Right lung (tissue), 5 donors: Measurements from ENCODE around the gene P2RY12. TPM values are rescaled to one million over a fixed set of nuclear protein-coding genes. Genes with fewer than 3 reads are reported as not detected.
"Not testable (repeated sequence)": the region's sequence is repeated elsewhere in the genome, so short reads cannot be mapped to it uniquely, and the experiment has no call there.

Experiments
- DNase-seq, 2 donors: peaks; one replicate each; pipeline ENCODE4 v3.0.0-alpha.2; 2013
- polyA plus RNA-seq, 5 donors: library from polyadenylated mRNA; unstranded; fragments of 120-200 nt; gene quantifications; one replicate each; pipeline versions ENCODE4 v1.2.1 to v1.2.3, GENCODE V29; 2013; ENCODE audit warnings: inconsistent platforms in 1 of 5, low replicate concordance in 1 of 5; ENCODE audit not compliant: insufficient read length in 5 of 5, insufficient read depth in 1 of 5

P2RY12 gene
- polyA plus RNA-seq, 5 donors: 0.70 to 2.2 (median 1.3) TPM

- DNase-seq: no peak
Measured at GRCh38 chr3:151393146-151393830, 8.7 kb upstream of the P2RY12 start.

DNA sequence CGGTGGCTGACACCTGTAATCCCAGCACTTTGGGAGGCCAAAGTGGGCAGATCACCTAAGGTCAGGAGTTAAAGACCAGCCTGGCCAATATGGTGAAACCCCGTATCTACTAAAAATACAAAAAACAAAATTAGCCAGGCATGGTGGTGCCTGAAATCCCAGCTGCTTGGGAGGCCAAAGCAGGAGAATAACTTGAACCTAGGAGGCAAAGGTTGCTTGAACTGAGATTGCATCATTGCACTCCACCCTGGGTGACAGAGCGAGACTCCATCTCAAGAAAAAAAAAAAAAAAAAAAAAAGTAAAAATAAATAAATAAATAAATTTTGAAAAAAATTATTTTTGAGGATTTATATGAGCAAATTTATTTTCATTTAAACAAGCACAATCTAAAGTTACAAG, 7.6 kb upstream of the P2RY12 start:
- not testable (repeated sequence) for DNase-seq

- DNase-seq: no peak
Measured at GRCh38 chr3:151391720-151392119, 7.2 kb upstream of the P2RY12 start.

- DNase-seq: no peak
Measured at GRCh38 chr3:151387842-151388241, 3.3 kb upstream of the P2RY12 start.

DNA sequence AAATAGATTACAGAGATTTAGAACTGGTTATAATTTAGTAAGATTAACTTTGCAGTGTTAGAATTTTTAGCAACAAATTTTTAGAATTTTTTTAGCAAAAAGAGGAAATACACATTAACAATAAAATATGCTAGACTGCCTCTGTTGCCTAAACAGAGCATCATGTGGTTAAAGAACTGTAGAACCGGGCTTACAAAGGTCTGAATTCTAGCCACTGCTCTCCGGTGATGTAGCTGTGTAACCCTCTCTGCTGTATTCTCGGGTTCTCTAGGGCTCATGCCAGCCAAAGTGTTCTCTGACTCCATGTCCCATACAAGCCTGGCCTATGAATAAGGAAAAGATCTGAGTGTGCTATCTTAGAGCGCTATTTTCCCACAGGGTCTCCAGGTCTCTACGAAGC, 2.9 kb upstream of the P2RY12 start:
- no peak for DNase-seq

- no peak for DNase-seq
Measured at GRCh38 chr3:151386056-151386455, 1.5 kb upstream of the P2RY12 start.

DNA sequence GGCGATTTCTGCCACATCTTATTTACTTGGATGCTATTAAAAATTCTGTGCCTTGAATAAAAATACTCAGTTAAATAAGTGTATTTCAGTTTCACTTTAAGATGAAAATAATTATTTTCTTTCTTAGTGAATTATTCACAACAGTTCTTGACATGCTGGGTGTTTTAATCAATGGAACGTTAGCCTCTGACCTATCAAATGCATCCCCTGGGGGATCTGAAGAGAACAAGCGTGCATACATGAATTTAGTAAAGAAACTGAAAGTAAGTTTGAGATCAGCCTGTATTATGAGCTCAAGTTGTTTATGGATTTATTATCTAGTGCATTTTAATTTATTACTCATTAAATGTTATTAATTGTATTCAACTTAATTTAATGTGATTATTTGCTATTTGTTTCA, 597 bp downstream of the P2RY12 start:
- DNase-seq: no peak

GRCh38 chr3:151383111-151383510, 1.4 kb downstream of the P2RY12 start:
- DNase-seq: no peak

- DNase-seq: no peak
Measured at GRCh38 chr3:151382671-151383070, 1.9 kb downstream of the P2RY12 start.

DNA sequence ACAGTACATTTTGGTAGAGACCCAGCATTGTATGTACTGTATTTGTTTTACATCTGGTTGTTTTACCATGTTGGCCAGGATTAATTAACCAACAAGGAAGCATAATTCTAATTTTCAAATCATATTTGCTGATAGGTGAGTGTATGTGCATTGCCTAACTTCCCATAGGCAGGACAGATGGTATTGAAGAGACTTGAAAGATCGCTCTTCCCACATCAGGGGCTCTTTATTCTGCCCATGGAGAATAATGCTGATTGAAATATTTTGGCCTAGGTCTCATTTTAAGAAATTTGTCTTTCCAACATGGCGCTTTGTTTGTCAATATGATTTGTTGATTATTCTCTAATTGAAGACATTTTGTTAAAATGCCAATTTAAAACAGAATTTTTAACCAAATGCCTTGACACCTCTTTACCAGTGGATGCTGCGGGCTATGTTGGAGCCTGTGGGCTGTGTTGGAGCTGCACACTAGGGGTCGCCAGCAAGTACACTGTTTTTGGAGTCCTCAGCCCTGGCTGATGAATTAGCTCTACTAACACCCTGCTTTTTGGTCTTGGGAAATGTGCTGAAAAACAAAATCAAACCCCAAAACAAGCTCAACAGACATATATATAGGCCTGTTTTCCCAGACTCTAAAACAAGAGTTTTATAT, 5.3 kb downstream of the P2RY12 start:
- DNase-seq: no peak

GRCh38 chr3:151377768-151378385, 6.7 kb downstream of the P2RY12 start:
- DNase-seq: no peak

GRCh38 chr3:151372063-151372820, 12.3 kb downstream of the P2RY12 start:
- no peak for DNase-seq

GRCh38 chr3:151371526-151371925, 13.0 kb downstream of the P2RY12 start:
- DNase-seq: no peak

- DNase-seq: no peak
Measured at GRCh38 chr3:151367448-151367847, 17.1 kb downstream of the P2RY12 start.

GRCh38 chr3:151366993-151367392, 17.6 kb downstream of the P2RY12 start:
- DNase-seq: no peak

DNA sequence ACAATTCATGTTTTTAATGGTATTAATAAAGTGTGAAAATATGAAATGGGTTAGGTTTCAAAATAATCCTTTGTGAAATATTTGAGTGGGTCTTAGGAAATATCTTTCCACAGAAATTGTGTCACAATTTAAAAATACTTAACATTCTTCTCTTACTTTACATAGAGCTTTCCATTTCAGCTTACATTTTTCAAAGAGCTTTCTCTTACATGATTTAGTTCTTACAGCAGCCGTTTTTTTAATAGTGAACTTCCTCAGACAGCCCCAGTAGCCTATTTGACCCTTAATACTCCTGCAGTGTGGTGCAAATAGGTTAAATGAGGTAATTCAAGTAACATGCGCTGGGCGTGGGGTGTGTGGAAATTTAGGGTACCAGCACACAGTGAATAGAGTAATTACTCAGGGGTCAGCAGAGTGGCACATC, 21.8 kb downstream of the P2RY12 start:
- peak in 1 of 2 donors; percentile 14 for DNase-seq

DNA sequence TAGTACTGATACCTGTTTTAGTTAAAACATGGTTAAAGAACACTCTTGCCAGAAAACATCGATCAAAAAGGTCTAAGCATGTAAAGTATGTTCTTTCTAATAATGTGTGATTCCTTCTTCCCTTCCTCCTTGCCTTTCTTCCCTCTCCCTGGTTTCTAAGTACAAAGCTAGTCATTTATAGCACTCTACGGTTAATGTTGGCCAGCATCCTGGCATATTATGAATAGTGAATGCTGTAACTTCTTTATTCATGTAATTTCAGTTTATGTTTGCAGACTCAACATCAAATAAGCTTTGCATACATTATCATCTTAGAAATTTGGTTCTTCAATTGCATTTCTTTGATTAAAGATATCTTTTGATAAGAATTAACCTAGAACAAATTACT, 27.1 kb downstream of the P2RY12 start:
- DNase-seq: no peak

DNA sequence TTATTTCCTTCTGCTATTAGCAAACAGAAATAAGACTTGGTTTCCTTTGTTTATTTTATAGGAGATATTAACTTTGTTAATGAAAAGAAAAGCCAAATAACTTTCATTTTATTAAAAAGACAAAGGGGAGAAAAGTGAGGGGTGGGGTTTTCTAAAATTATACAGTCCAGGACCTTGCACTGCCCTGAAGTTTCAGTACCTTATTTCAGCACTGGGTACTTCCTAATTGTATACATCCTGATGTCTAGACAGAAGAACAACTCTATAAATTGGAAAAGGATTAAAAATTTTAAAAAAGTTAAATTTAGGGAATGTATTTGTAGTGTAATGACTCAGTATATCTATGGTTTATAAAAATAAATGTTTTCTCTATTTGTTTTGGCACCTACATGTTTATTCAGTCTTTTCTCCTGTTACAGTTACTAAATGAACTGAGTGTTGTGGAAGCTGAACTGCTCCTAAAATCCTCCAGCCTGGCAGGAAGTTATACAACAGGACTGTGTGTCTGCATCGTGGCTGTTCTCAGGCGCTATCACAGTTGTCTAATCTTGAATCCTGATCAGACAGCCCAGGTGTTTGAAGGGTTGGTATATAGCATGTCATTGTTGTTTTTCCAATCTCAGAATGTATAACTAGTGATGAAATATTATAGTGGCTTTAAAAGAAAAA, 27.6 kb downstream of the P2RY12 start:
- no peak for DNase-seq

GRCh38 chr3:151351648-151352047, 32.9 kb downstream of the P2RY12 start:
- no peak for DNase-seq

DNA sequence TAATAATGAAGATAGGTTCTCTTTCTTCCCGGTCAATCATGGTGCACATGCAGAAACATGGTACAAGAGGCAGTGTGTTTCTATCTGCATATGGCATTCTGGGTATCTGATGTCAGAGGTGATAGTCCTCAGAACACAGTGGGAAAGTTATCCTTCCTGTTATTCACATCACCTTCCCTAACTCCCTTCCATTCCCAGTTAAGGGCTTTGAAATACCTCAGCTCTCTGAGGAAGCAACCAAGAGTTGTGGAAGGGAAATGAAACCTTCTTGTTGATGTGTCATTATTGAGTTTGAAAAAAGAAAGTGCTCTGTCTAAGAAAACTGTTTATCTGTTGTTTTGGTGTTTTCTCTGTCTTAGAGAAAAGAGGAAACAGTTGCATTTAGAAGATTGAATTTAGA, 33.3 kb downstream of the P2RY12 start:
- DNase-seq: no peak

DNA sequence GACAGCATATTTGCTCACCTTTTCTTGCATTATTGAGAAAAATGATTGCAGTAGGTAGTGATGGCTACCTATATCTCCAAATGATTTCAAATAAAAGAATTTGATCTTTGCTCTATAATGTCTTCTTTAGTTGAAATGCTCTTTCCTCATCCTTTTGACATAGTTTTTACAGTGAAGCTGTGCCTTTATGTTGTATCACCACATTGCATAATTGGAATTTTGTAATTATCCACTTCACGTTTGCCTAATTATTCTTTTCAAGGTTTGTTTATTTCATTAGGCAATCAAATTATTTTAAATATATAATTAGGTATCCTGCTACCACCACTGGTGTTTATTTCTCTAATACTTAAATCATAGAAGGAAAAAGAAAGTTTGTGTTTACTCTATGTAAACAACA, 33.9 kb downstream of the P2RY12 start:
- DNase-seq: no peak

GRCh38 chr3:151347432-151347831, 37.1 kb downstream of the P2RY12 start:
- DNase-seq: no peak
